ENCODE results near the gene POPDC3.

GRCh38 chr6:105186576-105186975, 6.8 kb upstream of the POPDC3 start:
- TF ChIP-seq BHLHE40 (IDR thresholded peaks at IDR 0.05; ENCODE audit: borderline replicate concordance) (no peak), FOXM1 (IDR thresholded peaks at IDR 0.05; ENCODE audit: borderline replicate concordance) (no peak), SUZ12 (IDR thresholded peaks at IDR 0.05) (no peak), LEF1 (IDR thresholded peaks at IDR 0.05; ENCODE audit: borderline replicate concordance) (no peak), NFRKB (IDR thresholded peaks at IDR 0.05) (no peak), TARDBP (IDR thresholded peaks at IDR 0.05) (no peak), SP1 (IDR thresholded peaks at IDR 0.05) (no peak), ELF4 (IDR thresholded peaks at IDR 0.05) (no peak), PKNOX1 (IDR thresholded peaks at IDR 0.05) (no peak), HDGF (IDR thresholded peaks at IDR 0.05; ENCODE audit: borderline replicate concordance) (no peak), FOXK2 (IDR thresholded peaks at IDR 0.05) (no peak), L3MBTL2 (conservative IDR thresholded peaks at IDR 0.05) (no peak), FOXA1 (IDR thresholded peaks at IDR 0.05) (no peak)

Data from HEK293T (cell line).